Measurements from ENCODE around the gene PRSS38. TPM values are rescaled to one million over a fixed set of nuclear protein-coding genes. Genes with fewer than 3 reads are reported as not detected.

PRSS38 gene
- total RNA-seq, result not detected in 2 replicates

DNA sequence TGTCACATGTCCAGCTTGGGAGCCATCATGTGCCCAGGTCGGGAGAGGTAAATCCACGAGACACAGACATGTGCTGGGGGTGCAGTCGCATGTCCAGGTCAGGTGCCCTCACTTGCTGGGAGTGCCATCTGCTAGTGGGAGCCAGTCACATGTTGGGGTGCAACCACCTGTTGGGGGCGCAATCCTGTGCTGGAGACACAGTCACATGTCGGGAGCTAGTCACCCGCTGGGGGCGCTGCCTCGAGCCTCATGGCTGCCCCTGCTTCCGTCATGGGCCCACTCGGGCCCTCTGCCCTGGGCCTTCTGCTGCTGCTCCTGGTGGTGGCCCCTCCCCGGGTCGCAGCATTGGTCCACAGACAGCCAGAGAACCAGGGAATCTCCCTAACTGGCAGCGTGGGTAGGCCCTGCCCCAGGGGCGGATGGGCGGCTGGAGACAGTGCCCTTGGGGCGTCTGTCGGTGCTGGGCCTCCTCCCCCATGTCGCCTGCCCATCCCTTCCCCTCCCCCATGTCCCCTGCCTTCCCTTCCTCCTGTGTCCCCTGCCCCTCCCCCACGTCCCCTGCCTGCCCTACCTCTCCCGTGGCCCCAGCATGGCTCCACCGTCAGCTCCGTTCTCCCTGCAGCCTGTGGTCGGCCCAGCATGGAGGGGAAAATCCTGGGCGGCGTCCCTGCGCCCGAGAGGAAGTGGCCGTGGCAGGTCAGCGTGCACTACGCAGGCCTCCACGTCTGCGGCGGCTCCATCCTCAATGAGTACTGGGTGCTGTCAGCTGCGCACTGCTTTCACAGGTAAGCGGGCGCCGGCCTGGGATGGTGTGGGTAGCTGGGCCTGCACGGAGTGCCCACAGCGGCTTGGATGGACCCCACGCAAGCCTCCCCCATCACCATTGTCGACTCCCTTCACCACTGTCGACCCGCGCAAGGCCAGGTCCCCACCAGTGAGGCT, at the start of gene PRSS38:
Gene PRSS38 (plus strand): TSS at position 208 of the 942 bp plus-strand sequence. CDS start 42 bp downstream, at position 250.

Other genes starting within 250 kb of the PRSS38 start
- gene JMJD4, start 80.4 kb upstream of the PRSS38 start, total RNA-seq, result 32.0 and 37.2 TPM in 2 replicates
- 48.8 and 51.8 TPM in 2 replicates for gene SNAP47, start 80.2 kb upstream of the PRSS38 start, total RNA-seq
- gene WNT9A, start 132.3 kb downstream of the PRSS38 start, total RNA-seq, result 0.37 and 0.43 TPM in 2 replicates
- gene WNT3A, start 191.3 kb downstream of the PRSS38 start, total RNA-seq, result not detected in 2 replicates